Uterus (tissue), 4 donors: Measurements from ENCODE around the gene SPINDOC. TPM values are rescaled to one million over a fixed set of nuclear protein-coding genes. Genes with fewer than 3 reads are reported as not detected.
A peak's percentile ranks its signal among the peaks of the same experiment; 100 is the strongest.
"Not testable (repeated sequence)": the region's sequence is repeated elsewhere in the genome, so short reads cannot be mapped to it uniquely, and the experiment has no call there.

Experiments used
- DNase-seq, 2 donors: peaks; one replicate each; pipeline ENCODE4 v3.0.0-alpha.2; 2019 to 2020
- H3K27ac ChIP-seq, 2 donors: fragments of 200-600 bp; sonication (generic); 1 replicate in 1 of 2; 2 replicates in 1 of 2; pipeline ENCODE4 v1.5.1; 2016 to 2018
- H3K27me3 ChIP-seq, 2 donors: fragments of 200-600 bp; sonication (generic); one replicate each; pipeline ENCODE4 v1.5.1; 2018 to 2019; ENCODE audit warnings: control low read depth in 1 of 2
- H3K36me3 ChIP-seq, 2 donors: fragments of 200-600 bp; sonication (generic); one replicate each; pipeline ENCODE4 v1.5.1; 2019; ENCODE audit warnings: control low read depth in 1 of 2
- H3K4me1 ChIP-seq, 2 donors: fragments of 200-600 bp; sonication (generic); one replicate each; pipeline ENCODE4 v1.5.1; 2018 to 2019; ENCODE audit warnings: control low read depth in 1 of 2
- H3K4me3 ChIP-seq, 2 donors: fragments of 200-600 bp; sonication (generic); 1 replicate in 1 of 2; 2 replicates in 1 of 2; pipeline ENCODE4 v1.5.1; 2018 to 2019; ENCODE audit warnings: mild to moderate bottlenecking in 1 of 2
- H3K9me3 ChIP-seq, 2 donors: fragments of 200-600 bp; sonication (generic); one replicate each; pipeline ENCODE4 v1.5.1; 2019; ENCODE audit warnings: control low read depth in 1 of 2
- CTCF ChIP-seq, 4 experiments: fragments of 200-600 bp in 2 of 4; fragments of 450-650 bp in 2 of 4; sonication (generic) in 2 of 4; IDR thresholded peaks; one replicate each; pipeline ENCODE4 v1.5.1; 2016 to 2019; ENCODE audit warnings: antibody characterized with exemption in 4 of 4, mild to moderate bottlenecking in 2 of 4, moderate library complexity in 1 of 4
- POLR2A ChIP-seq, 2 donors: fragments of 450-650 bp; IDR thresholded peaks; one replicate each; pipeline ENCODE4 v1.6.1; 2016; ENCODE audit warnings: antibody characterized with exemption in 2 of 2, mild to moderate bottlenecking in 1 of 2, moderate library complexity in 1 of 2
- intact Hi-C: fragments of 100-400 bp; cut with DNase I; formaldehyde crosslinking; loops from one replicate; pipeline ENCODE4 v1.15.1; 2023; ENCODE audit warnings: low total_unique reads
- total RNA-seq, 4 donors: library from RNA; depleted of rRNA in 3 of 4; stranded (reverse); fragments of >200 nt in 3 of 4; gene quantifications; one replicate each; pipeline versions ENCODE4 v1.1.0 to v1.2.4, GENCODE V29; 2014 to 2023
- donor health status: DM: yes; HTN: yes; CAD: no.

The SPINDOC gene
- total RNA-seq, 4 donors from 2014 or later, result 1.3 to 28.7 (median 10.6) TPM

GRCh38 chr11:63853476-63853875, 40.2 kb downstream of the SPINDOC start:
- Histone ChIP-seq H3K4me1 (no peaks in the 10 kb centered on the region), H3K4me3 (no peak overlapping the region), H3K36me3 (no peaks in the 10 kb centered on the region), H3K27ac (no peak overlapping the region), H3K27me3 (no peaks in the 10 kb centered on the region), H3K9me3 (no peaks in the 10 kb centered on the region)
- DNase-seq, result no peak
- intact Hi-C loops, result no loop called here
- no peak for TF ChIP-seq CTCF (IDR thresholded peaks at IDR 0.05)
- no peak for TF ChIP-seq POLR2A (IDR thresholded peaks at IDR 0.05)

- no peak for TF ChIP-seq CTCF (IDR thresholded peaks at IDR 0.05)
- intact Hi-C loops, result no loop called here
- no peaks in the 10 kb centered on the region for H3K36me3 ChIP-seq
- no peaks in the 10 kb centered on the region for H3K4me1 ChIP-seq
- no peak for DNase-seq
- H3K27me3 ChIP-seq, result no peaks in the 10 kb centered on the region
- H3K9me3 ChIP-seq, result no peaks in the 10 kb centered on the region
- H3K27ac ChIP-seq, result peak overlapping the region in 1 of 2 donors; percentile 13
- no peak overlapping the region for H3K4me3 ChIP-seq
Observed at GRCh38 chr11:63854696-63855095, 41.4 kb downstream of the SPINDOC start.

DNA sequence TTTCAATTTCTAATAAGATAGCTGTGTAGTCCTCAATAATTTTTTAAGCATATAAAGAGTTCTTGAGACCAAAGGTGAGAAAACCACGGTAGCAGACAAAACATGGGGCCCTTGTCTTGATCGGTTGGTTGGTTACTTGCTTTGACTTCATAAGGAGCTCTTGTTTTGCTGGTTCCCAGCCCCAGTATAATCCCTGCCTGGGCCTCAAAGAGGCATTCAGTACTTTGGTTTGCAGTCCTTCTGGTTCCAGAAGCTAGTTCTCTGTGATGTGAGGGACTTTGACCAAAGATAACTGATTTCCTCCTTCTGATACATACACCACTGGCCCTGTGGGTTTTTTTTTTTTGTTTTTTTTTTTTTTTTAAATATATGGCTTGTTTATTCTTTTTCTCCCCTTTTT, 42.7 kb downstream of the SPINDOC start:
- Histone ChIP-seq H3K36me3 (no peaks in the 10 kb centered on the region), H3K9me3 (no peaks in the 10 kb centered on the region), H3K4me3 (no peak overlapping the region), H3K27ac (no peak overlapping the region), H3K4me1 (no peaks in the 10 kb centered on the region), H3K27me3 (no peaks in the 10 kb centered on the region)
- TF ChIP-seq POLR2A (IDR thresholded peaks at IDR 0.05) (no peak), CTCF (IDR thresholded peaks at IDR 0.05) (no peak)
- no peak for DNase-seq
- intact Hi-C loops, result no loop called here

- peak; percentile 39 to 44 for DNase-seq
- H3K4me1 ChIP-seq, result no peaks in the 10 kb centered on the region
- TF ChIP-seq CTCF (IDR thresholded peaks at IDR 0.05) (no peak), POLR2A (IDR thresholded peaks at IDR 0.05) (no peak)
- no peaks in the 10 kb centered on the region for H3K9me3 ChIP-seq
- H3K4me3 ChIP-seq, result no peak overlapping the region
- intact Hi-C loops, result no loop called here
- H3K36me3 ChIP-seq, result no peaks in the 10 kb centered on the region
- H3K27ac ChIP-seq, result peak overlapping the region; percentile 10 to 35
- no peaks in the 10 kb centered on the region for H3K27me3 ChIP-seq
Observed at GRCh38 chr11:63858628-63859550, 45.6 kb downstream of the SPINDOC start.

DNA sequence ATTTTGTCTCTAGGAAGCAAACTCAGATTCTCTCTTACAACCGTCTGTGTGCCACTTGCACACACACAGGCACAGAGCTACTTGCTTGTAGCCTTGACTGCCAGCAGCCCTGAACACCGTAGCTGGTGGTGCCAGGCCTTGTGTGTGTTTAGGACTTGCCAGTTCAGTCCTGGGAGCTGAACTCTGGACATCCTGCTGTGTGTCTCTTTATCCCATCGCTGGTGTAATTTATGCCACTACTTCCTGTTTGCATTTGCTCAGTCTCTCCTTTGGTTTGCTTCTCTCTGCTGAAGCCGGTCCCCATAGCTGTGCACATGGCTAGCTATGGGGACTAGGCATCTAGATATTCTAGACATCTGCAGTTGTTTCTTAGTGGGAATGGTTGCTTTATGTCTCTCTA, 49.7 kb downstream of the SPINDOC start:
- intact Hi-C loops, result no loop called here
- Histone ChIP-seq H3K27me3 (no peaks in the 10 kb centered on the region), H3K4me3 (no peak overlapping the region), H3K27ac (no peak overlapping the region), H3K4me1 (no peaks in the 10 kb centered on the region), H3K36me3 (no peaks in the 10 kb centered on the region), H3K9me3 (no peaks in the 10 kb centered on the region)
- DNase-seq, result no peak
- TF ChIP-seq CTCF (IDR thresholded peaks at IDR 0.05), result no peak
- TF ChIP-seq POLR2A (IDR thresholded peaks at IDR 0.05), result no peak

GRCh38 chr11:63863620-63864019, 50.4 kb downstream of the SPINDOC start:
- H3K9me3 ChIP-seq, H3K36me3 ChIP-seq, H3K4me1 ChIP-seq, H3K4me3 ChIP-seq, H3K27me3 ChIP-seq, intact Hi-C loops, H3K27ac ChIP-seq, DNase-seq: not testable (repeated sequence)
